CD4-positive, alpha-beta T cell (primary cell): ENCODE results near the gene AFF3. TPM values are rescaled to one million over a fixed set of nuclear protein-coding genes. Genes with fewer than 3 reads are reported as not detected.

Experiments
- ATAC-seq: fragments of 200-7000 bp; cut with Tn5 transposase; one replicate; pipeline ENCODE4 v1.10.0; 2022; ENCODE audit warnings: mild to moderate bottlenecking; ENCODE audit not compliant: poor library complexity
- CTCF ChIA-PET: fragments of 350-600 bp; sonication (Branson Sonifier 250); formaldehyde crosslinking; loops from one replicate; lab custom pipeline; 2021; ENCODE audit warnings: antibody characterized with exemption, inconsistent platforms; lab: Charles Lee
- POLR2A ChIA-PET: fragments of 350-600 bp; sonication (Branson Sonifier 250); formaldehyde crosslinking; loops from one replicate; lab custom pipeline; 2021; ENCODE audit warnings: antibody characterized with exemption, inconsistent platforms; lab: Charles Lee
- DNase-seq, 14 experiments: peaks; one replicate each; pipeline ENCODE4 v3.0.0-alpha.2; 2013 to 2020; ENCODE audit warnings: mixed read lengths in 2 of 14
- H3K27ac ChIP-seq, 2 donors: one replicate each; pipeline versions ENCODE4 v1.5.1 to v1.7.0; 2013; ENCODE audit warnings: low read length in 2 of 2, low read depth in 1 of 2, mild to moderate bottlenecking in 1 of 2
- H3K27me3 ChIP-seq, 2 experiments: 1 replicate in 1 of 2; 2 replicates in 1 of 2; pipeline versions ENCODE4 v1.6.1 to v1.7.0; 2013; ENCODE audit warnings: low read length in 2 of 2, control low read depth in 1 of 2, mild to moderate bottlenecking in 1 of 2, moderate library complexity in 1 of 2; ENCODE audit not compliant: insufficient read depth in 2 of 2, control insufficient read depth in 1 of 2
- H3K36me3 ChIP-seq: one replicate; pipeline ENCODE4 v1.6.1; 2013; ENCODE audit warnings: low read length, control low read depth; ENCODE audit not compliant: insufficient read depth
- H3K4me1 ChIP-seq: one replicate; pipeline ENCODE4 v1.6.1; 2013; ENCODE audit warnings: low read length, control low read depth; ENCODE audit not compliant: insufficient read depth
- H3K4me3 ChIP-seq: one replicate; pipeline ENCODE4 v1.5.1; 2013; ENCODE audit warnings: mild to moderate bottlenecking, low read length, moderate library complexity
- H3K9me3 ChIP-seq, 2 experiments: 1 replicate in 1 of 2; 2 replicates in 1 of 2; pipeline versions ENCODE4 v1.6.1 to v1.7.0; 2013; ENCODE audit warnings: low read length in 2 of 2, mild to moderate bottlenecking in 2 of 2, control low read depth in 1 of 2, moderate library complexity in 1 of 2; ENCODE audit not compliant: control insufficient read depth in 1 of 2, insufficient read depth in 1 of 2
- H3K27ac Mint-ChIP-seq: one replicate; pipeline ENCODE4 v1.8.0; 2020; ENCODE audit warnings: mixed read lengths
- H3K27me3 Mint-ChIP-seq: one replicate; pipeline ENCODE4 v1.8.0; 2021; ENCODE audit warnings: mixed read lengths
- H3K36me3 Mint-ChIP-seq: one replicate; pipeline ENCODE4 v1.8.0; 2021; ENCODE audit warnings: low read depth, mixed read lengths
- H3K4me1 Mint-ChIP-seq: one replicate; pipeline ENCODE4 v1.8.0; 2021; ENCODE audit warnings: low read depth, mixed read lengths
- H3K4me3 Mint-ChIP-seq: one replicate; pipeline ENCODE4 v1.8.0; 2020; ENCODE audit warnings: mild to moderate bottlenecking, mixed read lengths
- H3K9me3 Mint-ChIP-seq: one replicate; pipeline ENCODE4 v1.8.0; 2020; ENCODE audit warnings: mixed read lengths
- intact Hi-C, 2 experiments: fragments of 100-400 bp; cut with DNase I in 1 of 2; cut with micrococcal nuclease in 1 of 2; formaldehyde crosslinking; loops; one replicate each; pipeline versions ENCODE4 v1.15.1 to v1.9.0; 2023 to 2025; cut with DNase I, micrococcal nuclease
- total RNA-seq, 174 experiments: library from RNA in 2 of 174; stranded (reverse) in 2 of 174; gene quantifications; one replicate each; pipeline ENCODE4 v1.2.3 and lab custom pipeline; 2021 to 2026
- TF ChIP-seq, protein P1 (sequence below): fragments of 200-600 bp; IDR thresholded peaks from one replicate; pipeline ENCODE4 v1.8.0; 2022; ENCODE audit warnings: antibody characterized with exemption, mild to moderate bottlenecking

AFF3 gene
- total RNA-seq, 2 experiments from 2014 or later, result 15.4 to 15.7 TPM

DNA sequence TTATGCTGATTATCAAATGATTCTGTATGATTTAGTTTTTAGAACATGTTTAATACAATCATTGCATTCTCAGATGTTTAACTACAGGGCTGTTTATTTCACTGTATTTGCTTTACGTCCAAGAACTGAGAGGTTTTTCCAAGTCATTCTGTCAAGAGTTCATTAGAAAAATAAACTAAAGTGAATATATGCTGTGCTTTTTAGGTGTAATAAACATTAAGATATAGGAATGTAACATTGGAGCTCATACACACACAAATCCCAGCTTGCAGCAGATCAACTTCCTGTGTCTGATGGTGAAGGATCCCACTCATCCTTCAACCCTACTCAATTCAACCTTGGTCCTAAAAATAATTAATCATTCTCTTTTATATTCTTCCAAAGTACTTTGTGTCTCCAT is 285.0 kb downstream of the AFF3 start:
- DNase-seq (no peak), ATAC-seq (no peak)
- Histone ChIP-seq H3K36me3 (no peaks in the 10 kb centered on the region), H3K9me3 (peaks cover 0 to 4% of the 10 kb centered on the region in 2 experiments), H3K4me1 (peaks cover 11% of the 10 kb centered on the region), H3K27me3 (no peaks in the 10 kb centered on the region), H3K4me3 (no peak overlapping the region), H3K27ac (no peak overlapping the region)
- H3K27me3 Mint-ChIP-seq, result no peaks in the 10 kb centered on the region
- CTCF ChIA-PET, result no interaction called here
- peaks cover 19% of the 10 kb centered on the region for H3K4me1 Mint-ChIP-seq
- intact Hi-C loops, result no loop called here
- no peaks in the 10 kb centered on the region for H3K9me3 Mint-ChIP-seq
- TF ChIP-seq, protein P1, sequence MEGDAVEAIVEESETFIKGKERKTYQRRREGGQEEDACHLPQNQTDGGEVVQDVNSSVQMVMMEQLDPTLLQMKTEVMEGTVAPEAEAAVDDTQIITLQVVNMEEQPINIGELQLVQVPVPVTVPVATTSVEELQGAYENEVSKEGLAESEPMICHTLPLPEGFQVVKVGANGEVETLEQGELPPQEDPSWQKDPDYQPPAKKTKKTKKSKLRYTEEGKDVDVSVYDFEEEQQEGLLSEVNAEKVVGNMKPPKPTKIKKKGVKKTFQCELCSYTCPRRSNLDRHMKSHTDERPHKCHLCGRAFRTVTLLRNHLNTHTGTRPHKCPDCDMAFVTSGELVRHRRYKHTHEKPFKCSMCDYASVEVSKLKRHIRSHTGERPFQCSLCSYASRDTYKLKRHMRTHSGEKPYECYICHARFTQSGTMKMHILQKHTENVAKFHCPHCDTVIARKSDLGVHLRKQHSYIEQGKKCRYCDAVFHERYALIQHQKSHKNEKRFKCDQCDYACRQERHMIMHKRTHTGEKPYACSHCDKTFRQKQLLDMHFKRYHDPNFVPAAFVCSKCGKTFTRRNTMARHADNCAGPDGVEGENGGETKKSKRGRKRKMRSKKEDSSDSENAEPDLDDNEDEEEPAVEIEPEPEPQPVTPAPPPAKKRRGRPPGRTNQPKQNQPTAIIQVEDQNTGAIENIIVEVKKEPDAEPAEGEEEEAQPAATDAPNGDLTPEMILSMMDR, result no peak
- H3K36me3 Mint-ChIP-seq, result no peaks in the 10 kb centered on the region
- H3K27ac Mint-ChIP-seq, result no peak overlapping the region
- no peak overlapping the region for H3K4me3 Mint-ChIP-seq
- POLR2A ChIA-PET, result no interaction called here

DNA sequence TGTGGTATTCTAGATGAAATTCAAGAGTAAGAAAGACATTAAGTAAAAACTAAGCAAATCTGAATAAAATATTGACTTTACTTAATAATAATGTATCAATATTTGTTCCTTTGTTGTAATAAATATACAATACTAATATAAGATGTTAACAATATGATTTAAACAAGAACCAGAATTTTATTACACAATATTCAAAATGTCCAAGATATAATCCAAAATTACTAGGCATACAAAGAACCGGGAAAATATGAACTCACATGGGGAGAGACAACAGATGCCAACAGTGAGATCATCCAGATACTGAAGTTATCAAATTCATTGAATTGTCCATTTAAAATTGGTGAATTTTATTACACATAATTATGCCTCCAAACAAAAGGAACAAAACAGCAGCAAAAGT is 286.3 kb downstream of the AFF3 start:
- no peaks in the 10 kb centered on the region for H3K9me3 Mint-ChIP-seq
- H3K36me3 ChIP-seq, result no peaks in the 10 kb centered on the region
- peaks cover 0 to 4% of the 10 kb centered on the region in 2 experiments for H3K9me3 ChIP-seq
- no peaks in the 10 kb centered on the region for H3K27me3 Mint-ChIP-seq
- no peaks in the 10 kb centered on the region for H3K36me3 Mint-ChIP-seq
- intact Hi-C loops, result no loop called here
- no peak overlapping the region for H3K27ac Mint-ChIP-seq
- peaks cover 3% of the 10 kb centered on the region for H3K4me1 ChIP-seq
- no peak for DNase-seq
- TF ChIP-seq, protein P1, result no peak
- ChIA-PET POLR2A (no interaction called here), CTCF (no interaction called here)
- H3K4me1 Mint-ChIP-seq, result peaks cover 6% of the 10 kb centered on the region
- H3K4me3 ChIP-seq, result no peak overlapping the region
- H3K4me3 Mint-ChIP-seq, result no peak overlapping the region
- no peaks in the 10 kb centered on the region for H3K27me3 ChIP-seq
- ATAC-seq, result no peak
- no peak overlapping the region for H3K27ac ChIP-seq

DNA sequence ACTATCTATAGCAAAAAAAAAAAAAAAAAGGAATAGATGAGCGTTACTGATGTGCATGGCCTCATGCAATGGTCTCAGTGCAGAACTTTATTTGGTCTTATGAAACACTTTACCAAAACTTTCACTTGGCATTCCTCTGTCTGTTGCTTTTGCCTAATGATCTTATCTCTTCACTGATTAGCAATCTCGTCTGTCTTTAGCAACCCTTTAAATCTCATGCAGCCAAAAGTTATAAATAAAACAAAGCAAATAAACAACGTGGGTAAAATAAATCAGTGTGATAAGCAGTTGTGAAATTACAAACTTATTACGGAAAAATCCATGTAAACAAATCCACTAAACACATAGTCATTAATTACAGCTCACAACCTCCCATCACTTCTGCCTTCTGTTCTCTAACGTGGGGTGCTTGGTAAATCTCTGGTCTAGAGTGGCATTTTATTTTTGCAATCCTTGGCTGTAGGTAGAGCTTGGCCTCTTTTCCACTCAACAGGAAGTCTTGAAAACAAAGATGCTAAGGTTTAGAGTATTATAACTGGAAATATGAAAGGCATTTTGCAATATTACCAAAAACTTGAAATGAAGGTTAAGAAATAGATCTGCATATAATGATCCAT is 288.0 kb downstream of the AFF3 start:
- intact Hi-C loops, result no loop called here
- Histone ChIP-seq H3K27ac (no peak overlapping the region), H3K4me1 (no peaks in the 10 kb centered on the region), H3K27me3 (no peaks in the 10 kb centered on the region), H3K36me3 (no peaks in the 10 kb centered on the region), H3K9me3 (peaks cover 0 to 4% of the 10 kb centered on the region in 2 experiments), H3K4me3 (no peak overlapping the region)
- TF ChIP-seq, protein P1, result no peak
- no peak for DNase-seq
- Mint-ChIP-seq H3K4me1 (no peaks in the 10 kb centered on the region), H3K27me3 (no peaks in the 10 kb centered on the region), H3K4me3 (no peak overlapping the region), H3K9me3 (no peaks in the 10 kb centered on the region), H3K36me3 (no peaks in the 10 kb centered on the region), H3K27ac (no peak overlapping the region)
- no peak for ATAC-seq
- ChIA-PET CTCF (no interaction called here), POLR2A (no interaction called here)
